GM12891 (cell line): ENCODE measurements around the gene APMAP.

Experiments
- DNase-seq: peaks from one replicate; pipeline ENCODE4 v3.0.0; 2011; ENCODE audit warnings: low spot score; ENCODE audit not compliant: insufficient read length
- FAIRE-seq: peaks from 2 replicates; lab custom pipeline; 2011; peaks lifted over from hg19 to GRCh38; lab: Jason Lieb, UNC
- PAX5 ChIP-seq: IDR thresholded peaks from 2 replicates; pipeline ENCODE4 v1.6.1; 2011; ENCODE audit warnings: low read length, moderate library complexity, mild to moderate bottlenecking; ENCODE audit not compliant: insufficient read depth, severe bottlenecking
- POLR2A ChIP-seq: IDR thresholded peaks from 2 replicates; pipeline ENCODE4 v1.6.1; 2011; ENCODE audit warnings: low read depth, low read length, control low read depth
- POLR2AphosphoS5 ChIP-seq: IDR thresholded peaks from 2 replicates; pipeline ENCODE4 v1.6.1; 2011; ENCODE audit warnings: low read depth, low read length, control low read depth
- POU2F2 ChIP-seq: IDR thresholded peaks from 2 replicates; pipeline ENCODE4 v1.6.1; 2011; ENCODE audit warnings: low read depth, mild to moderate bottlenecking, control low read depth, low read length, moderate library complexity
- SPI1 ChIP-seq: IDR thresholded peaks from 2 replicates; pipeline ENCODE4 v1.6.1; 2011; ENCODE audit warnings: low read depth, low read length, control low read depth
- TAF1 ChIP-seq: IDR thresholded peaks from 2 replicates; pipeline ENCODE4 v1.6.1; 2011; ENCODE audit warnings: low read depth, low read length, control low read depth

The APMAP gene

GRCh38 chr20:25017257-25017803 is 24.8 kb upstream of the APMAP start:
- TF ChIP-seq PAX5 (no peak), SPI1 (no peak), TAF1 (no peak), POLR2A (no peak), POLR2AphosphoS5 (no peak), POU2F2 (no peak)
- DNase-seq (no peak), FAIRE-seq (no peak)

DNA sequence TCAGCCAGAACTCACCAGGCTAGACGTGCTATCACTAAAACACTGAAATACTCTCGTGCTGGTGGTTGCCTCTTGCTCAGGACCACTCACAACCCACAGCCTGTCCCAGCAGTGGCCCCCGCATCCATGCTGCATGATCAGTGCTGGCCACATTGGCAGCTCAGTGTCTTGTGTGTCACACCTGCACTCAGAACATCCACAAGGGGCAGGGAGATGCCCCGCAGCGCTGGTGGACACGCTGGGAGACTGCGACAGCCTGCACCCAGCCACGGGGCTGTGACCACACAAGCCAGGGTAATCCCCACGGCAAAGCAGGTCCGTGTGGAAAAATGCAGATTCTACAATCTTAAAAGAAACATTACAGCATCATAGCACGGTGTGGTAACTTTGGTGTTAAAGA is 23.9 kb upstream of the APMAP start:
- no peak for FAIRE-seq
- DNase-seq: no peak
- TF ChIP-seq SPI1 (no peak), POU2F2 (no peak), PAX5 (no peak), POLR2AphosphoS5 (no peak), POLR2A (no peak), TAF1 (no peak)

- peak; percentile 9 for FAIRE-seq
- TF ChIP-seq PAX5 (no peak), POU2F2 (no peak), TAF1 (no peak), POLR2AphosphoS5 (no peak), SPI1 (no peak), POLR2A (no peak)
- no peak for DNase-seq
Observed at GRCh38 chr20:25015986-25016385, 23.4 kb upstream of the APMAP start.

- DNase-seq (no peak), FAIRE-seq (no peak)
- TF ChIP-seq SPI1: no peak
- TF ChIP-seq POLR2A: no peak
- TF ChIP-seq POU2F2: no peak
- no peak for TF ChIP-seq TAF1
- TF ChIP-seq POLR2AphosphoS5: no peak
Observed at GRCh38 chr20:25014816-25015215, 22.3 kb upstream of the APMAP start.

GRCh38 chr20:25013478-25014380 is 21.2 kb upstream of the APMAP start:
- no peak for DNase-seq
- no peak for FAIRE-seq
- no peak for TF ChIP-seq PAX5
- TF ChIP-seq TAF1: no peak
- TF ChIP-seq POU2F2: no peak
- no peak for TF ChIP-seq SPI1
- no peak for TF ChIP-seq POLR2AphosphoS5
- TF ChIP-seq POLR2A: no peak

DNA sequence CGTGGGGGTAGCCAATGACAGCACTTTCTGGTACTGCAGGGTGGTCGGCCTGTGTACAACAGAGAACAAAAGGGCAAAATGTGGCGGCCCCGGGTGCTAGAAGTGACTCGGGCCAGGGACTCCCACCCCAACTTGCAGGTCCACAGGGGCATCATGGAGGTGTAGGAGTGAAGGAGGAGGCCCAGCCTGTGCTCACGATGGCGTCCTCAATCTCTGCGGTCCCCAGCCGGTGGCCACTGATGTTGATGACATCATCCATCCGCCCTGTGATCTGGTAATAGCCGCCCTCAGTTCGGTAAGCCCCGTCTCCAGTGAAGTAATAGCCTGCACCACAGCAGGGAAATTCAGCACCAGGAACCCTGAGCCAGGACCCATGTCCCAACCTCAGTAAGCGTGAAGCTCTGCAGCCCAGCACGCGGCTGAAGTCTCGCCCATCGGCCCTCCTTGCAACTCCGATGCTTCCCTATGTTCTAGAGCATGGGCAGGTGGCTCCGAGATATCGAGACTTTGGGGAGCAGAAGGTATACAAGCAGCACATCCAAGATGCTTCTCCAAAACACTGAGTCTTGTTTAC is 20.2 kb upstream of the APMAP start:
- FAIRE-seq: no peak
- no peak for TF ChIP-seq PAX5
- TF ChIP-seq POLR2AphosphoS5: no peak
- TF ChIP-seq POU2F2: no peak
- TF ChIP-seq POLR2A: no peak
- TF ChIP-seq TAF1: no peak
- no peak for TF ChIP-seq SPI1
- no peak for DNase-seq

DNA sequence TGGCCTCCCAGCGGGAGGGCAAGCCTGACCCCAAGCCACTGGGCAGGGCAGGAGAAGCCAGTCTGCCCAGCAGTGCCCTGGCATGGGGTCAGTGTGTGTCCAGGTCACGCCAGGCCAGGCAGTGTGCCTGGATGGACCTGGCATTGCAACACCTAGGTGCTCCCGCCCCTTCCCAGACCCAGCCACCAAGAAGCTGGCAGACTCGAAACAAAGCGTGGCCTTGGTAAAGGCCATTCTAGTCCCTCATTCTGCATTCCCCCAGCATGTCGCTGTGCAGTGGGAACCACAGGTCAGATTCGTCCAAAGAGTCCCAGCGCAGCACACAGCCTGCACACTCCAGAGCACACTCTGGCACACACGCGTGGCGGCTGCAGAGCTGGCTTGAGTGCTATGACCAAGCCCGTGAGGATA is 19.3 kb upstream of the APMAP start:
- DNase-seq (no peak), FAIRE-seq (no peak)
- no peak for TF ChIP-seq POLR2A
- no peak for TF ChIP-seq POLR2AphosphoS5
- no peak for TF ChIP-seq POU2F2
- TF ChIP-seq SPI1: no peak
- no peak for TF ChIP-seq TAF1
- TF ChIP-seq PAX5: no peak

DNA sequence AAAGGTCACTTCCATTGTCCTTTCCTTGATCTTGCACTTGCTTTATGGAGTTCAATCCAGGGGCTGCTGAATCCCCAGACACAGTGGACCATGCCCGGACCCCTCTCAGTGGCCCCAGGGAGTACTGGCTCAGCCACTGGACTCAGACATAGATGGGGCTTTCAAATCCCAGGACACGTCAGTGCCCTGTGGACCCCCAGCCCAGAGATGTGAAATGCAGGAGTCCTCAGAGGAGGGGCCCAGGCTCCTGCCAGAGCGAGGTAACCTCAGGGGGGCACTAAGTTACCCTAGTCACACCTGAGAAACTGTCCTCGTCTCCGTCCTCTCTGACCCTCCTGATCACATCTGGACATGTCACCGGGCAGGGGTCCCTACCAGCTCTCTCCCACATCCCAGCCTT is 18.7 kb upstream of the APMAP start:
- DNase-seq: no peak
- TF ChIP-seq TAF1: no peak
- no peak for TF ChIP-seq SPI1
- no peak for TF ChIP-seq POU2F2
- TF ChIP-seq POLR2A: no peak
- no peak for TF ChIP-seq POLR2AphosphoS5
- TF ChIP-seq PAX5: no peak
- no peak for FAIRE-seq

- no peak for DNase-seq
- no peak for FAIRE-seq
Observed at GRCh38 chr20:25009218-25010145, 16.9 kb upstream of the APMAP start.

More at GRCh38 chr20:25009218-25010145, 16.9 kb upstream of the APMAP start:
- TF ChIP-seq TAF1 (no peak), POLR2A (no peak), SPI1 (no peak), POU2F2 (no peak), POLR2AphosphoS5 (no peak), PAX5 (no peak)
